Body of pancreas (tissue), 4 donors: ENCODE data around the gene PLPPR3.
A peak's percentile ranks its signal among the peaks of the same experiment; 100 is the strongest.

ENCODE experiments used
- POLR2A ChIP-seq, 3 donors: fragments of 450-650 bp; IDR thresholded peaks; one replicate each; pipeline ENCODE4 v1.6.1; 2016; ENCODE audit warnings: antibody characterized with exemption in 3 of 3, mild to moderate bottlenecking in 2 of 3
- TF ChIP-seq, protein P1 (sequence below), 7 experiments: fragments of 450-650 bp in 4 of 7; fragments of 200-600 bp in 3 of 7; sonication (generic) in 3 of 7; IDR thresholded peaks; one replicate each; pipeline ENCODE4 v1.5.1; 2016 to 2019; ENCODE audit warnings: antibody characterized with exemption in 7 of 7

DNA sequence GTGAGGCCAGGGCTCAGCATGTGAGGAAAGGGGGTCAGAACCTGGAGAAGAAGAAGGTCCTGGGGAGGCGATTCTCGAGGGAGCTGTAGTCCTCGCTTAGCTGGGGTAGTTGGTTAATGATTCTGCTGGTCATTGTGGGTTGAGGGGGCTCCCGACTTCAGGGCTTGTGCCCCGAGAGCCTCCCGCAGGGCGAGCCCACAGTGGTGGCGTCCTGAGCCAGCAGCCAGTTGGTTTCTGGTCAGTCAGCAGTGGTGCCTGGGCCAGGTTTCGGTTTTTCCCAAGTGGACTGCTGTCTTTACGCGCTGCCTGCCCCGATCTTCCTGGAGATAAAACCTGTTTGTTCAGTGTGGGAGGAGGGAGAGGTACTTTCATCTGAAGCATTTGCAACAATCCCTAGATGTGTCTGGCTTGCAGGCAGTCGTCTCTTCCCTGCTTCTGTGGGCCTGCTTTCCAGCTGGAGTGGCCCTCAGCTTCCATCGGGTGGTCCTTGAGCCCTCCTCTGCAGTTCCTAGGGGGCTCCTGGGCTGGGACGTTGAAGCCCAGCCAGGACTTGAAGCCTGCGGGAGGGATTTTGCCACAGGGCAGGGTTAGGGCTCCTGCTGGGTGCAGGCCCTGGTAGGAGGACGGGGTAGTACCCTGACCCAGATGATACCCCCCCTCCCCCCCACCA, 21.3 kb downstream of the PLPPR3 start:
- TF ChIP-seq POLR2A (IDR thresholded peaks at IDR 0.05): peak; percentile 15 to 82 (median 82)
- TF ChIP-seq, protein P1, sequence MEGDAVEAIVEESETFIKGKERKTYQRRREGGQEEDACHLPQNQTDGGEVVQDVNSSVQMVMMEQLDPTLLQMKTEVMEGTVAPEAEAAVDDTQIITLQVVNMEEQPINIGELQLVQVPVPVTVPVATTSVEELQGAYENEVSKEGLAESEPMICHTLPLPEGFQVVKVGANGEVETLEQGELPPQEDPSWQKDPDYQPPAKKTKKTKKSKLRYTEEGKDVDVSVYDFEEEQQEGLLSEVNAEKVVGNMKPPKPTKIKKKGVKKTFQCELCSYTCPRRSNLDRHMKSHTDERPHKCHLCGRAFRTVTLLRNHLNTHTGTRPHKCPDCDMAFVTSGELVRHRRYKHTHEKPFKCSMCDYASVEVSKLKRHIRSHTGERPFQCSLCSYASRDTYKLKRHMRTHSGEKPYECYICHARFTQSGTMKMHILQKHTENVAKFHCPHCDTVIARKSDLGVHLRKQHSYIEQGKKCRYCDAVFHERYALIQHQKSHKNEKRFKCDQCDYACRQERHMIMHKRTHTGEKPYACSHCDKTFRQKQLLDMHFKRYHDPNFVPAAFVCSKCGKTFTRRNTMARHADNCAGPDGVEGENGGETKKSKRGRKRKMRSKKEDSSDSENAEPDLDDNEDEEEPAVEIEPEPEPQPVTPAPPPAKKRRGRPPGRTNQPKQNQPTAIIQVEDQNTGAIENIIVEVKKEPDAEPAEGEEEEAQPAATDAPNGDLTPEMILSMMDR (IDR thresholded peaks at IDR 0.05): no peak
